Measurements from ENCODE around the gene GRIK4.

The GRIK4 gene

DNA sequence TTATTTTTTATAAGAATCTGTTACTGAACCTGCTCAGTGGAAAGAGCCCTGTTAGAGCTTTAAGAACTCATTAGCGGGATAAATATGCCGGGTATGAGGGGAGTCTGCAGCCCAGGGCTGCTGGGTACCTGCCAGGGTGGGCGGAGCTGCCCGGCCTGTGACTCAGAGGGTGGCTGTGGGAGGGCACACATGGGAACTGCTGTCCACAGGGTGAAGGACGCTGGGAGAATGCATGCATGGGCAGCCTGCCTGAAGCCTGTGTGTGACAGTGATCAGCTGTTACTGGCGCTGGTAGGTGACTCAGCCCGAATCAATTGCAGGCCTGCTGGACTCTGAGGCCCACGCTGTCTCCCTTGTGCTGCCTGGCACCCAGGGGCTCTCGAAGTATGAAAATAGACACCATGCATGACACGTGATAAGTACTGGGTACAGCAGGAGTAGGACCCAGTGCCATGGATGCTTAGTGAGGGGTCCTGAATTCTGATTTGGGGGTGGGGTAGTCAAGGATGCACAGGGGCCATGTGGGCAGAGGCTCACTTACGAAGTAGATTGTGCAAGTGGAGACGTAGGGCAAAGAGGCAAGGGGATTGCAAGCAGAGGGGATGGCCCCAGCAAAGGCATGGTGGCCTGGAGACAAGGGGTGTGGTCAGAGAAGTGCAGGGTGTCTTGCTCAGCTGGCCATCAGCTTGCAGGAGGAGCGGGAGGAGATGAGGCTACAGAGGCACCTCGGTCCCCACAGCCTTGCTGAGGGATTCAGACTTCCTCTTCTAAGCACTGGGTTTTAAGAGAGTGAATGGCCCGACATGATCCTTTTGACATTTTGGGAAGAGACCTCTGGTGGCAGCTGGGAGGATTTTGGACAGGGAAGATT is 36.5 kb downstream of the GRIK4 start:
- no peak for DNase-seq (ENCODE audit: low read depth in 3 of 3)

DNA sequence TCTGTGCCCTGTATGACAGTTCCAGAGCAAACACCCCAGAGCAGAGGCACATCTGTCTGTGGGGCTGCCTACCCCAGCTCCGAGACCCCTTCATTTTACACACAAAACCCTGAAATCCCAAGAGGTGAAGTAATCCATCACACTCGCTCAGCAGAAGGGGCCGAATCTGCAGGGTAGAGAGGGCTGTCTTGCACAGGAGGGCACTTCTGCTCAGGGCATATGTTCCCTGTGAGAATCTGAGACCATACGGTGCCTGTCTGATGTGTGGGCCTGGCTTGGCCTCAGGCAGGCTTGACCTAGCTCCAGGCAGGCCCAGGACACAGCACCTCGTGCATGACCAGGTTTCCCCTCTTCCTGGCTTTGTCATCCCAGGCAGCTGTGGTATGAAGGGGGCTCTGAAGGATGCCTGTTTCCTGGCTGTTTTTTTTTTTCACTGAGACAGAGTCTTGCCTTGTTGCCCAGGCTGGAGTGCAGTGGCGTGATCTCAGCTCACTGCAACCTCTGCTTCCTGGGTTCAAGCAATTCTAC is 37.2 kb downstream of the GRIK4 start:
- DNase-seq (ENCODE audit: low read depth in 3 of 3), result no peak

DNA sequence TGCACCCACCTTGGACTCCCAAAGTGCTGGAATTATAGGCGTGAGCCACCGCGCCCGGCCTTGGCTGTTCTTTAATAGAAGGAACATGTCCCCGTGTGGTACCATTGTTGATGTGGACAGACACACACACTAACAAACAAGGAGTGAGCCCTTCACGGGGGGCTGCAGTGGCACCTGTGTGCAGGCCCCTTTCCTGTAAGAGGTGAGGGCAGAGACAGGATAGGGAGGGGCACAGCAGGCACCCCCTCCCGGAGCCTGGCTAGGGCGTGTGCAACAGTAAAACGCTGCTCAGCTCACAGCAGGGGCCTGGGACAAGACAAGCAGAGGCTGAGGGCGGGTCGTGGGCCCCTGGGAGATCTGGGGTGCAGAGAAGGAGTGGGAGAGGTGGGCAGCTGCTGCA is 37.8 kb downstream of the GRIK4 start:
- DNase-seq (ENCODE audit: low read depth in 3 of 3), result no peak

GRCh38 chr11:120550007-120550406 is 38.5 kb downstream of the GRIK4 start:
- no peak for DNase-seq (ENCODE audit: low read depth in 3 of 3)

GRCh38 chr11:120551191-120551590 is 39.6 kb downstream of the GRIK4 start:
- DNase-seq (ENCODE audit: low read depth in 3 of 3), result no peak

GRCh38 chr11:120554766-120555432 is 43.4 kb downstream of the GRIK4 start:
- DNase-seq (ENCODE audit: low read depth in 3 of 3), result no peak

DNA sequence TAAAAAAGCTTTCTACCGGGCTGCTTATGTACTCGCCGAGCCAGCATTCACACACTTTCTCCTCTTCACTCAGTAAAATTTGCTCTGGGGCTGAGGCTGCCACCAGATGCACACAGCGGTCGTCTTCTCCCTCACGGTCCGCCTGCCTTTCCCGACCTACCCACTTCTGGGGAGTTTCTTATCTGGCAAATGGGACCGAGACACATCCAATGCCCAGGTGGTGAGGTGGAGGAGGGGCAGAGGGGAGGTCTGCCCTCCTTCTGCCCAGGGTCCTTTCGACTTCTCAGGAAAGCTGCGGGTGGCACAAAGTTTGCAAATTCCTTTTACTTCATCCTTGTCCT is 43.9 kb downstream of the GRIK4 start:
- no peak for DNase-seq (ENCODE audit: low read depth in 3 of 3)

GRCh38 chr11:120556797-120557196 is 45.2 kb downstream of the GRIK4 start:
- no peak for DNase-seq (ENCODE audit: low read depth in 3 of 3)

GRCh38 chr11:120558744-120559431 is 47.3 kb downstream of the GRIK4 start:
- DNase-seq (ENCODE audit: low read depth in 3 of 3), result no peak

DNA sequence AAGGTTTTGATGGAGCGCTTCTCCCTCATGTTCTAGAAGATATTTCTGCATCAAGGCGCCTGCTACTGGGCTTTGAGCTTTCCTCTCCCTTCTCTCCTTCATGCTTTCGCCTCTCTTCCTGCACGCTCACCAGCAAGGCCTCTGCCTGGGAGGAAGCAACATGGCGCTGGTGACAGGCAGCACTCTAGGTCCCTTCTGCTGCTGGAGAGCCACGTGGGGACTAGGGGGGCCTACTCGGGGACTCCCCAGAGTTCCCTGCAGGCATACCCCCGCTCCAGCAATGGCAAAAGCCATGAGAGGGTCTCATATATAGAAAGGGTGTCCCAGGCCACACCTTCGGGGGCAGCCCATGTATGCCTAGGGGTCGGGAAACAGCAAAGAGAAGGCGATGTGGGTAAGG is 49.7 kb downstream of the GRIK4 start:
- no peak for DNase-seq (ENCODE audit: low read depth in 3 of 3)

DNA sequence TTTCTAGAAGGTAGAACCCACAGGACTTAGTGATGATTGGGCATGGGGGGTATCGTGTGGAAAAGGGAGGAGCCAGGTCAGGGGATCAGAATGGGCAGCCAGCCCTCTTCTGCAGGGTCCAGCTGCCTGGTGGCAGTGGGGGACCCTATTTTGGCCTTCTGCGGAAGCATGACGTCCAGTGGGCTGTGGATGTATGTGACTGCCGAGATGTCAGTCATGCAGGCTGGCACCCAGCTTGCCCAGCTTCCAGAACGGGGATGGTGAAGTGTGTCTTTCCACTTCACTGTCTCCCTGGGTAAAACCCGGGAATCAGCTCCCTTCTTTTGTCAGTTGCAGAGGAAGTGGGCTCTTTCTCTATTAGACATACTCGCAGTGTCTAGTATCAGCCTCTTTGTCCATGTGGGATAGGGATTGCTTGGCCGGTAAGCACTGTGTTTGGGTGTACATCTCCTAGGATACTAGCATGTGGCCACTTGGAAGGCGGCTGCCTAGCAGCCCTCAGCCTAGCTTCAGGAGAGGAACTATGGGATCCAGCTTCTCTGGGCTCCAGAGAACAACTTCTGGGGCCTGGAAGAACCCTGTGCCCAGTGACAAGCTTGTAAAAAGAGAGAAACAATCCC is 51.4 kb downstream of the GRIK4 start:
- no peak for DNase-seq (ENCODE audit: low read depth in 3 of 3)

DNA sequence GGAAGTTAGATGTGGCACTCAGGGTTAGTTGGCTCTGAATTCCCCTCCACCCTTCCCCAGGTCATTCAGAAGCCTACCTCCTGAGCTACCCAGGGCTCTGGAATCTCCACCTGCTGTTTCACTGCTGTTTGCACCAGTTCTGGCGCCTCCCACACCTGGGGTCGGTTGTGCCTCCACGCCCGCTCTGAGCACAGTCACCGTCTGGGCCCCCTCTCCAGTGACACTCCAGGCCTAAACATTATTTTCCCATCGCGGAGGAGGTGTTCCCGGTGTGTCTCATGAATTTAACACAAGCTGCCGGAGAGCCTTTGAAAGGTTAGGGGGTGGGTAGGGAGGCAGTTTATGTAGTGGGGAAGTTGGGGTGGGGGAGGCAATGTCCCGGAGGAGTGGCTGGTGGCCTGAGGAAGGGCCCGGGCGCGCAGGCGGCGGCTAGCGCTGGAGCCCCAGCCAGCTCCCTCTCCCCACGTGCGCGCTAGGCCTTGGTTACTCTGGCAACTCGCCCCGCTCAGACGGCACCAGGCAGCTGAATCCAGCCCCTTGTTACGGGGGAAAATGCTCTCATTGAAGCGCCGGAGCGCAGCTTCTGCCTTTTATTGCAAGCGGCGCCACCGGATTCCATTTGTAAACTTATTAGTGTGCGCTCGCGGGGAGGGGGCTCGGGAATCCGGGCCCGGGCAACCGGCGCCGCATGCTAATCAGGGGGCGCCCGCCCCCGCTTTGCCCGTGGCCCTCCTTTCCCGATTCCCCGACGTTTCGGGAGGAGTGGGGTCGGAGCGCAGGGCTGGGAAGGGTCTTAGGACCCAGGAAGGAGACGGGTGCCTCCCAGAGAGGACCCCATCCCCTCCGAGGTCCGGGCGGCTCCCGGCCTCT is 52.4 kb downstream of the GRIK4 start:
- no peak for DNase-seq (ENCODE audit: low read depth in 3 of 3)

DNA sequence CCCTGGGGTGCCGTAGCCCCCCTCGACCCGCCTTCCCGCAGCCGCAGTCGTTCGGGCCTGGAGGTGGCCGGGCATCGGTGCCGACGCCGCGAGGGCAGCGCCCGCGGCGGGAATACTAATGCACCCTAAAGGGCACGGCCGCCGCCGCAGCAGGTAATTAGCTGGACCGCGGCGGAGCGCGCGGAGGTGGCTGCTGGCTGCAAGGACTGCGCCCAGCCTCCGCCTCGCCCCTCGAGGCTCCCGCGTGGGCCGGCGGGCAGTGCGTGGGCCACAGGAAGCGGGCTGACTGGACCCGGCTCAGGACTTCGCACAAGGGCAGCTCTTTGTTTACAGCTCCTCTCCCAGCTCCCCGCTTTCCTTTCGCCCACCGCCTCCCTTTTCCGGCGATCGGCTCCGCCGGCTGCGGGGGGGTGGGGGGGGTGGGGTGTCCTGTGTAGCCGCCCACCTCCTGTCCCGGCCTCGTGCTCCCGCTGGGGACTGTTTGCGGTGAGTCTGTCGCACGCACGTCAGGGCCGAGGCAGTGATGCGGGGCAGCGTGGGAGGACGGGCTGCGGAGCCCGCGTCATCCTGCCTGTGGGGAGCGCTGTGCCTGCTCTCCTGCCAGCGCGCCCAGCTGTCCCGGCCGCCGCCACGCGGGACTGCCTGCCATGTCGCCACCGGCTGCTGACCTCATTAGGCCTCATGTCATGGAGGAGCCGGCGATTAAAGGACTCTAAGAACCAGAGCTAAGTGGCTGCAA is 53.2 kb downstream of the GRIK4 start:
- peak in 2 of 3 experiments; percentile 3 to 35 for DNase-seq (ENCODE audit: low read depth in 3 of 3)

- no peak for DNase-seq (ENCODE audit: low read depth in 3 of 3)
Measured at GRCh38 chr11:120565466-120566155, 54.1 kb downstream of the GRIK4 start.

- DNase-seq (ENCODE audit: low read depth in 3 of 3), result no peak
Measured at GRCh38 chr11:120566176-120566575, 54.6 kb downstream of the GRIK4 start.

GRCh38 chr11:120568572-120569307 is 57.2 kb downstream of the GRIK4 start:
- no peak for DNase-seq (ENCODE audit: low read depth in 3 of 3)

DNA sequence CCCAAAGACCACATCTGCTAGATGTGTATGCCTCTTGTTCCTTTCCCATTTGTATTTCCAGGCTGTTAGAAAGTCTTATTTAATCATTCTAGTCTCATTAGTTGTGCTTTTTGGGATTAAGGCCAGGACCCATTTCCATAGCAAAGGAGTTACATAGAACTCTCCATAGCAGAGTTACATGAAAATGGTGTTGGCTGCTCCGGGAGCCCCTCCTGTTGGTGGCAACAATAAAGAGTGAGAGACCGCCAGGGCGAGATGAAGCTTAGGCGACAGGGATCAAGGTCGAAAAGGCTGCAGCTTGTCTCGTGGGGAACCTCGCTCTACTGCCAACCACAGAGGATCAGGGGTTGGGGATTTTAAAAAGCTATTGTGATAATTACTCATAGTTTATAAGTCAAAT is 58.3 kb downstream of the GRIK4 start:
- DNase-seq (ENCODE audit: low read depth in 3 of 3), result no peak

DNA sequence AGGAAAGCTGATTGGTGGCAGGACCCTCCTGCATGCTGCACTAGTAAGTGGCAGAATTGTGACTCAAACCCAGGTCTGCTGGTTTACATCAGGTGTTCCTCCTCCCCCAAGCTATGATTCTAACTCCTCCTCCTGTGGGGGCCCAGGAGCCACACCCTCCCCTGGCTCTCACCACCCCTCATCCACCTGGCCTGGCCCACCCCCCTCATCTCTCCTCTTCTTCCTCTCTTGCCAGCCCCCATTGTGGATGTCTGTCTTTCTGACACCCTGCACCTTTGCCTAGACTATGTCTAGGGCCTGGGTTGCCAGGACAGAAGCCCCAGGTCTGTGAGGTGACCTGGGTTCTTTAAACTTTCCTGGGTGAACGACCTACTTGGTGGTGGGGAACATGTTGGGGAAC is 59.9 kb downstream of the GRIK4 start:
- DNase-seq (ENCODE audit: low read depth in 3 of 3), result no peak

- DNase-seq (ENCODE audit: low read depth in 3 of 3), result no peak
Measured at GRCh38 chr11:120573756-120574354, 62.3 kb downstream of the GRIK4 start.
